GM12874 (cell line): Measurements from ENCODE around the gene RAB10.

ENCODE experiments used
- TF ChIP-seq, protein P1 (sequence below): IDR thresholded peaks from 2 replicates; pipeline ENCODE4 v1.5.1; 2011; ENCODE audit warnings: low read depth, mild to moderate bottlenecking, control low read depth, low read length, moderate library complexity; ENCODE audit not compliant: insufficient read depth

The RAB10 gene

DNA sequence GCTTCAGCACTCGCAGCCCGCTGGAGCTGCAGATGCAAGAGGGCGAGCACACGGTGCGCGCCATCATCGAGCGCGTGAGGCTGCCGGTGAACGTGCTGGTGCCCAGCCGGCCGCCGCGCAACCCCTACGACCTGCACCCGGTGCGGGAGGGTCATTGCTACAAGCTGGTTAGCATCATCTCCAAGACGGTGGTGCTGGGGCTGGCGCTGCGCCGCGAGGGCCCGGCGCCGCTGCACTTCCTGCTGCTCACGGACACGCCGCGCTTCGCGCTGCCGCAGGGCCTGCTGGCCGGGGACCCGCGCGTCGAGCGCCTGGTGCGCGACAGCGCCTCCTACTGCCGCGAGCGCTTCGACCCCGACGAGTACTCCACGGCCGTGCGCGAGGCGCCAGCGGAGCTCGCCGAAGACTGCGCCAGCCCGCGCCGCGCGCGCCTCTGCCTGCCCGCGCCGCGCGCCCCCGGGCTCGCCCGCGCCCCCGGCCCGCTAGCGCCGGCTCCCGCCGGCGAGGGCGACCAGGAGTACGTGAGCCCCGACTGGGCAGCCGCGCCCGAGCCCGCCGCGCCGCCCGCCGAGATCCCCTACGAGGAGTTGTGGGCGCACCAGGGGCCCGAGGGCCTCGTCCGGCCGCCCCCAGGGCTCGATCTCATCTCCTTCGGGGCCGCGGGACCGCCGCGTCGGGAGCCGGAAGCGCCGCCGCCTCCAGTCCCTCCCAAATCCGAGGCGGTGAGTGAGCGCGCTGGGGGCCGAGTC, 150.8 kb downstream of the RAB10 start:
- TF ChIP-seq, protein P1, sequence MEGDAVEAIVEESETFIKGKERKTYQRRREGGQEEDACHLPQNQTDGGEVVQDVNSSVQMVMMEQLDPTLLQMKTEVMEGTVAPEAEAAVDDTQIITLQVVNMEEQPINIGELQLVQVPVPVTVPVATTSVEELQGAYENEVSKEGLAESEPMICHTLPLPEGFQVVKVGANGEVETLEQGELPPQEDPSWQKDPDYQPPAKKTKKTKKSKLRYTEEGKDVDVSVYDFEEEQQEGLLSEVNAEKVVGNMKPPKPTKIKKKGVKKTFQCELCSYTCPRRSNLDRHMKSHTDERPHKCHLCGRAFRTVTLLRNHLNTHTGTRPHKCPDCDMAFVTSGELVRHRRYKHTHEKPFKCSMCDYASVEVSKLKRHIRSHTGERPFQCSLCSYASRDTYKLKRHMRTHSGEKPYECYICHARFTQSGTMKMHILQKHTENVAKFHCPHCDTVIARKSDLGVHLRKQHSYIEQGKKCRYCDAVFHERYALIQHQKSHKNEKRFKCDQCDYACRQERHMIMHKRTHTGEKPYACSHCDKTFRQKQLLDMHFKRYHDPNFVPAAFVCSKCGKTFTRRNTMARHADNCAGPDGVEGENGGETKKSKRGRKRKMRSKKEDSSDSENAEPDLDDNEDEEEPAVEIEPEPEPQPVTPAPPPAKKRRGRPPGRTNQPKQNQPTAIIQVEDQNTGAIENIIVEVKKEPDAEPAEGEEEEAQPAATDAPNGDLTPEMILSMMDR, result peak; percentile 86

DNA sequence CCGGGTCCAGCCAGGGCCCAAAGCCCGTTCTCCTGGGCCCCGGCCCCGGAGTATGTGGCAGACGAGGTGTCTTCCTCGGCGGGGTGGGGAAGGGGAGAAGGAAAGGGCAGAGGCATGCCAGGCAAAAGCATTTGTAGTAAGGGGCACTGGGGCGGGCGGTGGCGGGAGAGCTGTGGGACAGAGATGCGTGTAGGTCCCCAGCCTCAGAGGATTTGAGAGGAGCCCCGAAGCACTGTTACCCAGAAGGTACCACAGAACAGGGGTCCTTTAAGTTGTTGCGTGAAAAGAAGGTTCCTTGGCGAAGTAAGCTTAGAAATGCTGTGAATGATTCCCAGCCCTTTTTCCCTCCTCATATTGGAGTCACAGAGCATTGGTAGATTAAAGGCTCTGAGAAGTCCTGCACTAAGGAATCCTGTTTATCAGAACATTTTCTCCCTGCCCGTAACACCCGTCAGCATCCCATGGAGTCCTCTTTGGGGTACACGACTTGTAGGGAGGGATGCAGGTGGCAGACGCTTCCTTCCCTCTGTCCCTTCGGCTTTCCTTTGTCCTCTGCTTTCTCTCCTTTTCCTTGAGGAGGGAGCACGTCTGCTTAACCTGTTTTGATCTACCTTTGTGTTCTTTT, 151.5 kb downstream of the RAB10 start:
- TF ChIP-seq, protein P1, result no peak

DNA sequence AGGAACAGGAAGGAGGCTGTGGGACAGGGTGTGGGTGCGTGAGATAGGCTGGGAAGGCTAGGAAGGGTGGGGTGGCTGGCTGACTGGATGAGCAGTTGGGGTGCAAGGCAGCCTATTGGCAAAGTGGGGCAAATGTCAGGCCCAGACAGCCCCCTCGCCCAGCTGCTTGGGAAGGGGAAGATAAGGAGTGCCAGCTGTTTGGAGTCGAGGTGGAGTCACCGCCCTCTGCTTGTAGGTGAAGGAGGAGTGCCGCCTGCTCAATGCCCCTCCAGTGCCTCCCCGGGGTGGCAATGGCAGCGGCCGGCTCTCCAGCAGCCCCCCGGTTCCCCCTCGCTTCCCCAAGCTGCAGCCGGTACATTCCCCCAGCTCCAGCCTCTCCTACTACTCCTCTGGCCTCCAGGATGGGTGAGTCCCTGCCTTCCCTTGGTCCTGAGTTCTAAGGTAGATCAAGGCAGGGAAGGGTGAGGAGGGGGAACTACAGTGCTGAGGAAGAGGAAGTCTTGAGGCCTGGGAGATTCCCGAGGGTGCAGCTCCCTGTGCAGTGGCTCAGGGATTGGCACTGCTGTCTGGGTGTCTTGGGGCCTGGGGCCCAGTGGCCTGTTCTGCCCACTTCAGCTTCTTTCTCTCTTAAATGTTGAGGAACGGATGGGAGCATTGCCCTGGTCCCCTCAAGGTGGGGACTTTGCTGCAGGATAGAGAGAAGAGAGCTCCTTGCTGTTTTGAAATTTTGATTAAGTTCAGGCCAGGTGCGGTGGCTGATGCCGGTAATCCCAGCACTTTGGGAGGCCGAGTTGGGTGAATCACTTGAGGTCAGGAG, 152.3 kb downstream of the RAB10 start:
- TF ChIP-seq, protein P1, result no peak
